H1 (cell line): ENCODE measurements around the gene TTC9. TPM values are rescaled to one million over a fixed set of nuclear protein-coding genes. Genes with fewer than 3 reads are reported as not detected.

Experiments used
- CTCF ChIA-PET: fragments of 300-600 bp; sonication (Branson Sonifier 250); formaldehyde crosslinking; loops from one replicate; lab custom pipeline; 2021; ENCODE audit not compliant: partially characterized antibody; lab: Charles Lee
- POLR2A ChIA-PET: fragments of 300-600 bp; sonication (Branson Sonifier 250); formaldehyde crosslinking; loops from one replicate; lab custom pipeline; 2021; ENCODE audit warnings: inconsistent platforms; ENCODE audit not compliant: partially characterized antibody; lab: Charles Lee
- DNase-seq, 2 experiments: peaks; one replicate each; pipeline versions ENCODE4 v3.0.0 to v3.0.0-alpha.2; 2010 to 2022; ENCODE audit warnings: low spot score in 2 of 2, low read depth in 1 of 2, mixed read lengths in 1 of 2
- FAIRE-seq: peaks from 2 replicates; lab custom pipeline; 2011; peaks lifted over from hg19 to GRCh38; lab: Jason Lieb, UNC
- H2AFZ ChIP-seq: 2 replicates; pipeline ENCODE4 v1.8.1; 2012; ENCODE audit warnings: low read length, inconsistent platforms
- H2AK5ac ChIP-seq: 2 replicates; pipeline ENCODE4 v1.6.1; 2013; ENCODE audit warnings: low read depth, low read length
- H2BK120ac ChIP-seq: replicated peaks from 2 replicates; pipeline ENCODE3; 2013; ENCODE audit warnings: low read depth, low read length, inconsistent platforms
- H2BK12ac ChIP-seq: 2 replicates; pipeline ENCODE4 v1.6.1; 2013; ENCODE audit warnings: low read depth, low read length
- H2BK15ac ChIP-seq: 2 replicates; pipeline ENCODE4 v1.6.1; 2013; ENCODE audit warnings: low read length
- H2BK20ac ChIP-seq: 2 replicates; pipeline ENCODE4 v1.6.1; 2013; ENCODE audit warnings: low read length
- H2BK5ac ChIP-seq: 2 replicates; pipeline ENCODE4 v1.6.1; 2013; ENCODE audit warnings: low read depth, low read length
- H3K14ac ChIP-seq: 2 replicates; pipeline ENCODE4 v1.6.1; 2013; ENCODE audit warnings: inconsistent platforms; ENCODE audit not compliant: insufficient read length
- H3K18ac ChIP-seq: 2 replicates; pipeline ENCODE4 v1.6.1; 2013; ENCODE audit warnings: low read length; ENCODE audit errors: extremely low read depth
- H3K23ac ChIP-seq: 2 replicates; pipeline ENCODE4 v1.6.1; 2013; ENCODE audit warnings: inconsistent platforms; ENCODE audit not compliant: insufficient read length
- H3K23me2 ChIP-seq: 2 replicates; pipeline ENCODE4 v1.6.1; 2013; ENCODE audit warnings: low read depth, low read length
- H3K27ac ChIP-seq: 2 replicates; pipeline ENCODE4 v1.6.1; 2011; ENCODE audit warnings: low read depth, low read length, inconsistent platforms
- H3K27me3 ChIP-seq, 4 experiments: replicated peaks in 1 of 4; 1 replicate in 1 of 4; 2 replicates in 3 of 4; pipeline versions ENCODE4 v1.6.1 to v1.8.1; 2011 to 2013; ENCODE audit warnings: low read length in 3 of 4, mild to moderate bottlenecking in 3 of 4, inconsistent platforms in 2 of 4, mixed read lengths in 2 of 4, moderate library complexity in 1 of 4; ENCODE audit not compliant: control insufficient read depth in 3 of 4, insufficient read depth in 3 of 4; ENCODE audit errors: extremely low read depth in 1 of 4
- H3K36me3 ChIP-seq, 4 experiments: 2 replicates each; pipeline versions ENCODE4 v1.6.1 to v1.8.1; 2011 to 2013; ENCODE audit warnings: mild to moderate bottlenecking in 4 of 4, low read length in 3 of 4, moderate library complexity in 2 of 4, control low read depth in 1 of 4, inconsistent platforms in 1 of 4; ENCODE audit not compliant: insufficient read depth in 4 of 4, control insufficient read depth in 2 of 4
- H3K4ac ChIP-seq: replicated peaks from 2 replicates; pipeline ENCODE3; 2013; ENCODE audit warnings: low read length, low read depth, mixed read lengths, inconsistent platforms; ENCODE audit not compliant: insufficient read length
- H3K4me1 ChIP-seq, 4 experiments: replicated peaks in 1 of 4; 1 replicate in 1 of 4; 2 replicates in 3 of 4; pipeline versions ENCODE4 v1.6.1 to v1.8.1; 2011 to 2013; ENCODE audit warnings: low read length in 3 of 4, inconsistent platforms in 2 of 4, mixed read lengths in 1 of 4; ENCODE audit not compliant: insufficient read depth in 4 of 4, control insufficient read depth in 3 of 4
- H3K4me2 ChIP-seq, 2 experiments: 2 replicates each; pipeline versions ENCODE4 v1.6.1 to v1.8.1; 2011 to 2013; ENCODE audit warnings: low read depth in 2 of 2, low read length in 2 of 2, control low read depth in 1 of 2, inconsistent platforms in 1 of 2, mild to moderate bottlenecking in 1 of 2; ENCODE audit not compliant: insufficient read depth in 1 of 2
- H3K4me3 ChIP-seq, 4 experiments: fragments of 200-600, 300-600 bp in 1 of 4; sonication (generic), shearing (Covaris generic), sonication (Bioruptor Twin) in 1 of 4; 2 replicates each; pipeline versions ENCODE4 v1.5.1 to v1.8.1; 2011 to 2016; ENCODE audit warnings: low read length in 4 of 4, low read depth in 3 of 4, control low read depth in 2 of 4, inconsistent platforms in 2 of 4, mild to moderate bottlenecking in 2 of 4, mixed read lengths in 1 of 4, moderate library complexity in 1 of 4; ENCODE audit not compliant: insufficient read depth in 2 of 4; ENCODE audit errors: extremely low read depth in 1 of 4
- H3K56ac ChIP-seq: replicated peaks from 2 replicates; pipeline ENCODE3; 2013; ENCODE audit warnings: low read depth, mild to moderate bottlenecking, mixed read lengths, low read length, inconsistent platforms; ENCODE audit not compliant: insufficient read length
- H3K79me1 ChIP-seq: 2 replicates; pipeline ENCODE4 v1.6.1; 2013; ENCODE audit warnings: low read depth, low read length, control low read depth
- H3K79me2 ChIP-seq, 2 experiments: 2 replicates each; pipeline versions ENCODE4 v1.6.1 to v1.8.1; 2012 to 2013; ENCODE audit warnings: low read length in 2 of 2, mild to moderate bottlenecking in 2 of 2, inconsistent platforms in 1 of 2; ENCODE audit not compliant: insufficient read depth in 2 of 2, control insufficient read depth in 1 of 2
- H3K9ac ChIP-seq, 4 experiments: replicated peaks in 1 of 4; 1 replicate in 1 of 4; 2 replicates in 3 of 4; pipeline versions ENCODE4 v1.6.1 to v1.8.1; 2011 to 2013; ENCODE audit warnings: low read depth in 3 of 4, low read length in 3 of 4, control low read depth in 2 of 4, mild to moderate bottlenecking in 2 of 4, moderate library complexity in 2 of 4, inconsistent platforms in 1 of 4; ENCODE audit errors: extremely low read depth in 1 of 4
- H3K9me3 ChIP-seq, 2 experiments: 2 replicates each; pipeline versions ENCODE4 v1.6.1 to v1.8.1; 2012 to 2013; ENCODE audit warnings: mild to moderate bottlenecking in 2 of 2, moderate library complexity in 2 of 2, control low read depth in 1 of 2, inconsistent platforms in 1 of 2, low read depth in 1 of 2, low read length in 1 of 2, mixed read lengths in 1 of 2; ENCODE audit not compliant: insufficient read depth in 2 of 2
- H4K20me1 ChIP-seq, 2 experiments: replicated peaks in 1 of 2; 2 replicates each; pipeline versions ENCODE3 to v1.8.1; 2011 to 2013; ENCODE audit warnings: inconsistent platforms in 2 of 2, low read length in 2 of 2, mild to moderate bottlenecking in 1 of 2; ENCODE audit not compliant: insufficient read depth in 2 of 2, control insufficient read depth in 1 of 2
- H4K5ac ChIP-seq: 2 replicates; pipeline ENCODE4 v1.6.1; 2013; ENCODE audit warnings: low read length, low read depth, mixed read lengths, inconsistent platforms; ENCODE audit not compliant: insufficient read length
- H4K8ac ChIP-seq: 2 replicates; pipeline ENCODE4 v1.8.0; 2013; ENCODE audit warnings: mild to moderate bottlenecking, moderate library complexity, low read length, inconsistent platforms; ENCODE audit not compliant: insufficient read depth; ENCODE audit errors: extremely low read depth
- H4K91ac ChIP-seq: replicated peaks from 2 replicates; pipeline ENCODE3; 2013; ENCODE audit warnings: low read length, mixed read lengths, inconsistent platforms; ENCODE audit not compliant: insufficient read length
- CBX8 ChIP-seq: fragments of 300-800, 300-1000 bp; sonication (generic); IDR thresholded peaks from 2 replicates; pipeline ENCODE4 v1.7.1; 2016; ENCODE audit warnings: low read depth, low read length, borderline replicate concordance
- CEBPB ChIP-seq: IDR thresholded peaks from 2 replicates; pipeline ENCODE4 v1.6.1; 2012; ENCODE audit warnings: low read depth, low read length
- EGR1 ChIP-seq: IDR thresholded peaks from 2 replicates; pipeline ENCODE4 v1.6.1; 2011; ENCODE audit warnings: low read depth, low read length, borderline replicate concordance
- GTF2F1 ChIP-seq: IDR thresholded peaks from 2 replicates; pipeline ENCODE4 v1.6.1; 2012; ENCODE audit warnings: low read depth, low read length, improper control_type of control experiment, borderline replicate concordance
- HDAC2 ChIP-seq, 2 experiments: fragments of 300-600 bp in 1 of 2; sonication (generic) in 1 of 2; IDR thresholded peaks; 2 replicates each; pipeline ENCODE4 v1.6.1; 2011 to 2012; ENCODE audit warnings: low read depth in 2 of 2, low read length in 2 of 2, mild to moderate bottlenecking in 2 of 2, moderate library complexity in 2 of 2, borderline replicate concordance in 1 of 2, inconsistent platforms in 1 of 2
- RNF2 ChIP-seq: fragments of 200-900, 300-1000 bp; sonication (generic); IDR thresholded peaks from 2 replicates; pipeline ENCODE4 v1.7.1; 2016; ENCODE audit warnings: borderline replicate concordance, low read depth, mild to moderate bottlenecking, antibody characterized with exemption, low read length; ENCODE audit not compliant: poor library complexity, severe bottlenecking; ENCODE audit errors: missing control alignments
- SIN3A ChIP-seq, 2 experiments: IDR thresholded peaks in 1 of 2; conservative IDR thresholded peaks in 1 of 2; 2 replicates each; pipeline ENCODE4 v1.6.1; 2011 to 2012; ENCODE audit warnings: low read length in 2 of 2, improper control_type of control experiment in 1 of 2, low read depth in 1 of 2, mild to moderate bottlenecking in 1 of 2
- SP1 ChIP-seq: IDR thresholded peaks from 2 replicates; pipeline ENCODE4 v1.6.1; 2011; ENCODE audit warnings: low read depth, low read length
- WGBS, 2 experiments: shearing (Covaris generic) in 1 of 2; methylation state at CpG; one replicate each; pipeline versions ENCODE4 v1.1.6 to v1.1.7; 2013 to 2015; ENCODE audit warnings: low lambda C conversion rate in 2 of 2, mixed read lengths in 2 of 2, inconsistent platforms in 1 of 2, low coverage in 1 of 2, missing lambda C conversion rate in 1 of 2; ENCODE audit not compliant: insufficient replicate concordance in 2 of 2, insufficient coverage in 1 of 2, insufficient read length in 1 of 2; ENCODE audit errors: extremely low coverage in 1 of 2, missing lambda C conversion rate in 1 of 2; 5-methylcytosine and 5-hydroxymethylcytosine counted together
- polyA plus RNA-seq, 7 experiments: library from polyadenylated mRNA; depleted of rRNA in 3 of 7; stranded (reverse) in 5 of 7; unstranded in 2 of 7; fragments of >200 nt in 5 of 7; fragments of 200-250 nt in 2 of 7; gene quantifications; 1 replicate in 5 of 7; 2 replicates in 1 of 7; 4 replicates in 1 of 7; pipeline versions ENCODE4 v1.2.1 to v1.2.3, GENCODE V29; 2011 to 2013; ENCODE audit warnings: missing spikeins in 2 of 7, mixed read lengths in 2 of 7
- total RNA-seq: library from RNA; stranded (reverse); fragmentation: NEBNext Ultra II Directional; extraction: Animal tissue kit (Norgen Biotek cat#: 25700); gene quantifications from 2 replicates; pipeline ENCODE4 v1.2.1, GENCODE V29; 2021
- TF ChIP-seq, protein P1 (sequence below), 3 experiments: IDR thresholded peaks; 1 replicate in 2 of 3; 2 replicates in 1 of 3; pipeline versions ENCODE4 v1.5.1 to v1.6.1; 2011; ENCODE audit warnings: low read length in 3 of 3, mild to moderate bottlenecking in 3 of 3, inconsistent platforms in 2 of 3, low read depth in 1 of 3, moderate library complexity in 1 of 3; ENCODE audit not compliant: insufficient read depth in 1 of 3; ENCODE audit errors: control extremely low read depth in 1 of 3
- TF ChIP-seq, protein P2 (sequence below): IDR thresholded peaks from 2 replicates; pipeline ENCODE4 v1.6.1; 2011; ENCODE audit warnings: low read depth, mild to moderate bottlenecking, low read length; ENCODE audit not compliant: insufficient read depth

TTC9 gene
- total and polyA plus RNA-seq, 2 of the 8 experiments (the other 6 are each of a cell fraction or from before 2014, with no cell fraction given), result 21.0 to 29.5 TPM

DNA sequence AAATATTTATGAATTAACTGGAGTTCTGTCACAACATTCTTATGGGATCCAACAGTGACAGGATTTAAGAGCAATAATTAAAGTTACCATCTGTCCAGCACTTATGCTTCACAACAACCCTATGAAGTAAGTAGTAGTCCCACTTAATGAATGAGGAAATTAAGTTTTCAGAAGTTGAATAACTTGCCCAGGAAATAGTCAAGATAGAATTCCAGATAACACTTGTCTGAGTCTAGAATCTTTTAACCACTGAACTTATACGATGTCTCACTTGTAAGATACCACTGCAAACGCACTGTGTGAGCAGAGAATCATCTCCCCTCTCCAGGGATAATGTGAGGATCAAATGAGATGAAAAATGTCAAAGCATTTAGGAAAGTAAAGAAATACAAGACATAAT is 3.3 kb upstream of the TTC9 start:
- H4K8ac ChIP-seq, result no peak overlapping the region
- H4K20me1 ChIP-seq, result no peaks in the 10 kb centered on the region
- H2BK12ac ChIP-seq, result no peak overlapping the region
- H3K27me3 ChIP-seq, result no peaks in the 10 kb centered on the region
- H2BK20ac ChIP-seq, result no peak overlapping the region
- H3K4me2 ChIP-seq, result no peak overlapping the region
- peaks cover 0 to 9% (median 2%) of the 10 kb centered on the region in 4 experiments; a peak in 3 of 7 replicates for H3K4me1 ChIP-seq
- H3K23me2 ChIP-seq, result peaks cover 14% of the 10 kb centered on the region
- H2BK5ac ChIP-seq, result no peak overlapping the region
- DNase-seq, result no peak
- H3K9me3 ChIP-seq, result no peaks in the 10 kb centered on the region
- H2AFZ ChIP-seq, result no peak overlapping the region
- H3K36me3 ChIP-seq, result no peaks in the 10 kb centered on the region
- peaks cover 2% of the 10 kb centered on the region for H3K79me1 ChIP-seq
- H3K27ac ChIP-seq, result no peak overlapping the region
- H3K56ac ChIP-seq, result no peak overlapping the region
- no peak overlapping the region for H4K5ac ChIP-seq
- H3K79me2 ChIP-seq, result peaks cover 10 to 41% of the 10 kb centered on the region in 2 experiments
- H3K9ac ChIP-seq, result no peak overlapping the region; a peak in 1 of 7 replicates
- H2BK15ac ChIP-seq, result no peak overlapping the region
- ChIA-PET CTCF (no interaction called here), POLR2A (no interaction called here)
- H3K23ac ChIP-seq, result no peak overlapping the region
- no peak overlapping the region for H3K18ac ChIP-seq
- no peak overlapping the region for H2AK5ac ChIP-seq
- H3K4ac ChIP-seq, result no peak overlapping the region
- 92% methylated on average over 2 of the region's 2 CpGs; no CpG with 5 or more reads in 1 of the 2 experiments for WGBS, 2 experiments
- no peak overlapping the region for H4K91ac ChIP-seq
- no peak overlapping the region for H3K14ac ChIP-seq
- no peak overlapping the region for H3K4me3 ChIP-seq
- no peak overlapping the region for H2BK120ac ChIP-seq
- no peak for FAIRE-seq
- TF ChIP-seq SP1 (no peak), EGR1 (no peak), RNF2 (no peak), CEBPB (no peak), HDAC2 (IDR thresholded peaks at IDR 0.05; ENCODE audit: borderline replicate concordance in 1 of 2, low read depth in 2 of 2, low read length in 2 of 2) (no peak), CBX8 (no peak), GTF2F1 (no peak), SIN3A (conservative IDR thresholded peaks at IDR 0.05 in 1 of 2, IDR thresholded peaks at IDR 0.05 in 1 of 2; ENCODE audit: low read depth in 1 of 2, low read length in 2 of 2) (no peak)
- TF ChIP-seq, protein P1, sequence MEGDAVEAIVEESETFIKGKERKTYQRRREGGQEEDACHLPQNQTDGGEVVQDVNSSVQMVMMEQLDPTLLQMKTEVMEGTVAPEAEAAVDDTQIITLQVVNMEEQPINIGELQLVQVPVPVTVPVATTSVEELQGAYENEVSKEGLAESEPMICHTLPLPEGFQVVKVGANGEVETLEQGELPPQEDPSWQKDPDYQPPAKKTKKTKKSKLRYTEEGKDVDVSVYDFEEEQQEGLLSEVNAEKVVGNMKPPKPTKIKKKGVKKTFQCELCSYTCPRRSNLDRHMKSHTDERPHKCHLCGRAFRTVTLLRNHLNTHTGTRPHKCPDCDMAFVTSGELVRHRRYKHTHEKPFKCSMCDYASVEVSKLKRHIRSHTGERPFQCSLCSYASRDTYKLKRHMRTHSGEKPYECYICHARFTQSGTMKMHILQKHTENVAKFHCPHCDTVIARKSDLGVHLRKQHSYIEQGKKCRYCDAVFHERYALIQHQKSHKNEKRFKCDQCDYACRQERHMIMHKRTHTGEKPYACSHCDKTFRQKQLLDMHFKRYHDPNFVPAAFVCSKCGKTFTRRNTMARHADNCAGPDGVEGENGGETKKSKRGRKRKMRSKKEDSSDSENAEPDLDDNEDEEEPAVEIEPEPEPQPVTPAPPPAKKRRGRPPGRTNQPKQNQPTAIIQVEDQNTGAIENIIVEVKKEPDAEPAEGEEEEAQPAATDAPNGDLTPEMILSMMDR (IDR thresholded peaks at IDR 0.05; ENCODE audit: control extremely low read depth in 1 of 3, insufficient read depth in 1 of 3, low read depth in 1 of 3, low read length in 3 of 3), result no peak
- TF ChIP-seq, protein P2, sequence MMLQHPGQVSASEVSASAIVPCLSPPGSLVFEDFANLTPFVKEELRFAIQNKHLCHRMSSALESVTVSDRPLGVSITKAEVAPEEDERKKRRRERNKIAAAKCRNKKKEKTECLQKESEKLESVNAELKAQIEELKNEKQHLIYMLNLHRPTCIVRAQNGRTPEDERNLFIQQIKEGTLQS, result no peak
